GM21825 (cell line): ENCODE results near the gene SLC1A1.

Experiments
- ATAC-seq: cut with Tn5 transposase; IDR thresholded peaks from one replicate; pipeline ENCODE4 v1.9.1; 2021; ENCODE audit warnings: mild to moderate bottlenecking, moderate library complexity; ENCODE audit not compliant: unreplicated experiment

The SLC1A1 gene

GRCh38 chr9:4489919-4490704, at the start of gene SLC1A1:
Gene SLC1A1 (plus strand): TSS chr9:4490468. CDS start chr9:4490680, 212 bp downstream.
- ATAC-seq: peak; percentile 66

GRCh38 chr9:4442806-4443205, 47.5 kb upstream of the SLC1A1 start:
- no peak for ATAC-seq

DNA sequence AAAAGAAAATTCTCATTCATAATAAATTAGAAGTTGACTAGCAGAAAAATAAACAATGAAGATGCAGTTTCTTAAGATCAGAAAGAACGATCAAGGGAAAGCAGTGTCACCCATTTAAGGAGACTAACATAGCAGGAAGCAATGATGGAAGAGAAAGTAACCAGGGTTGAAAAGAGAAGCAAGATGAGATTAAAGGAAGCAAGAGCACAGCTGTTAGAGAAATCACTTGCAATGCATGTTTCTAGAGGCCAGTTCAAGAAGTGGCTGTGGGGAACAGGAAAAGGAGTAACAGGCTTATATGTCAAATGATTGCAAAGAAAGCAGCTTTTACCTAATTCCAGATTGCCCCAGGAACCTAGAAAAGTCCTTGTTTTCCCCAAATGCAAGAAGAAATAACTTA, 46.8 kb upstream of the SLC1A1 start:
- no peak for ATAC-seq

GRCh38 chr9:4461437-4461836, 28.8 kb upstream of the SLC1A1 start:
- no peak for ATAC-seq

- ATAC-seq: no peak
Observed at GRCh38 chr9:4463824-4464223, 26.4 kb upstream of the SLC1A1 start.

DNA sequence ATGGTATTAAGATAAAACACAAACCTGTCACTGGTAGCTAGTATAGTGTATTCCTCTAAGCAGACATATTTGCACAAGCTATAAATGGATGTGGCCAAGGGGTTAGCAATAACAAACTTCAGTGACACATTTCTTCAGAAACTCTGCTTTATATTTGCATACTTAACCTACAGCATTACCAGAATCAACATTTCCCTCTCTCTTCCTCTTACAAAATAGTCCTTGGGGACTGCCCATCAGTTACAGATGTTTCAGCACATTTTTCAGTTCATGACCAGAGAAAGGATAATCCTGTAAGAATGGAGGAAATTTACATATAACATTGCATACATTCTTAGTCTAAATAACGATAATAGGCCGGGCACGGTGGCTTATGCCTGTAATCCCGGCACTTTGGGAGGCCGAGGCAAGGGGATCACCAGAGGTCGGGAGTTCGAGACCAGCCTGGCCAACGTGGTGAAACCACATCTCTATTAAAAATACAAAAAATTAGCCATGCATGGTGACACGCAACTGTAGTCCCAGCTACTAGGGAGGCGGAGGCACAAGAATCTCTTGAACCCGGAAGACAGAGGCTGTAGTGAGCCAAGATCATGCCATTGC, 25.3 kb upstream of the SLC1A1 start:
- ATAC-seq: peak; percentile 97

GRCh38 chr9:4465910-4466309, 24.4 kb upstream of the SLC1A1 start:
- ATAC-seq: no peak

DNA sequence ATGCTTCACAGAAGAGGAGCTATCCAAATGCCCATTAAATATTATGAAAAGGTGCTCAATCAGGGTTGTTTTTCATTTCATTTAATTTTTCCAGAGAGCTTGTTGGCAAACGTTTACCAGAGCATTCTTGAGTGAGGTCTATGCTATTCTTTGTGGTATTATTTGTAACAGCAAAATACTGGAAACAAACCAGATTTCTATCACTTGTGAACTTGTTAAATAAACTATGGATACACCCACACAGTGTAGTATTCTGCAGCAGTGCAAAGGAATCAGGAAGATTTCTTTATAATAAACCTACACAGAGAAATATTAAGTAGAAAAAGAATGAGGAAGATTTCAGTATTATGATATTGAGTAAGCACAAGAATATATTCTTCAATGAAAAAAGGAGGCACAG, 15.0 kb upstream of the SLC1A1 start:
- no peak for ATAC-seq

DNA sequence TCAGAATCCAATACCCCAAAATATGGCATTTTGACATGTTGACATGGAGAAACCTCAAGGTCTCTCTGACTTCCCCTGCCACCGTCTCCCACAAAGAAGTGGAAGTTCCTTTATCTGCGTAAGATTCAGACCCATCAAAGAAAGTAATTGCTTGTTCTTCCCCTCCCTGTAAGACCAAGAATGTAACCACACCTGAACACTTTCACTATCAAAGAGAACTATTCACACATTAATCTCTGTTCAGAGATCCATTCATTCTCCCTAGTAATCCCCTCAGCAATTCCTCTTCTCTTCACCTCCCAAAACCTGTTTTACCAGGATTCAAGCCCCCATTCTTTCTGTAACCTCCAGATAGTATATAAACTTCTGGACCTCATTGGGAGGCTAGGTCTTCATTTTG, 4.1 kb upstream of the SLC1A1 start:
- no peak for ATAC-seq

GRCh38 chr9:4489562-4489918, 728 bp upstream of the SLC1A1 start:
- peak; percentile 1 for ATAC-seq

DNA sequence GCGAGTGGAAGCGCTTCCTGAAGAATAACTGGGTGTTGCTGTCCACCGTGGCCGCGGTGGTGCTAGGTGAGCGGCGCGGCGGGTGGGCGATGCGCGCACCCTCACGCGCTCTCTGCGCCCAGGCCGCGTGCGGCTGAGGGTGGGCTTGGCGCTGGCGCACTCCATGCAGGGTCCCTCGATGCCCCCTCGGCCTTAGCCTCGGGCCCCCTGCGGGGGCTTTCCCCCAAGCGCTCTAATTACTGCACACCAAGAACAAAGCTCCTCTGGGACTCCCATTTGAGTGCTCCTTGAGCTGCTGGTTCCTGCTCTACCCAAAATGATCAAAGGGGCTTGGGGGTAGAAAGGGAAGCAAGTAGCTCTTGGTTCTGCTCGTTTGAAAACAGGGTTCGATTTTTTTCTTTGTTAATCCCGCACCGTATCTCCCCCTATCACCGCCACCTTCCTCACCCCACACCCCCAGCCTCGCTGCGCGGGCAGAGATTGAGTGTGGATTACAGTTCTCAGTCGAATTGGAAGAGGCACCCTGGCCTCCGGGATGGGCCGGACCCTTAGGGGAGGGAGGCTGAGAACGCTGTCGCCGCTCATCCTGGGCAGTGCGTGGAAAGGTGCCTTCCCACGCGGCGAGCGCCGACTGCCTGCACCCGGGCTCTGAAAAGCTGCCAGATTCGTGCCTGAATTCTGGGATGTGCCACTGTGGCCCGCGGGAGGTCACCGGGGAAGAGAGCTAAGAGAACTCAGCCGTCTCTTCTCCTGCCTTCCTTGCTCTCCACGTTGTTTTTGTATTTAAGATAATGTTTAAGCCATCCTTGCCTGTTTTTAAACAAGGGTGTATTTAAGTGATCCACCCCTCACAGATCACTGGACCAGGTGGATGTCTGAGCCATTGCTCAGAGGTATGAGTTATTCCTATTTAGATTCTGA, 697 bp downstream of the SLC1A1 start:
- ATAC-seq: no peak

DNA sequence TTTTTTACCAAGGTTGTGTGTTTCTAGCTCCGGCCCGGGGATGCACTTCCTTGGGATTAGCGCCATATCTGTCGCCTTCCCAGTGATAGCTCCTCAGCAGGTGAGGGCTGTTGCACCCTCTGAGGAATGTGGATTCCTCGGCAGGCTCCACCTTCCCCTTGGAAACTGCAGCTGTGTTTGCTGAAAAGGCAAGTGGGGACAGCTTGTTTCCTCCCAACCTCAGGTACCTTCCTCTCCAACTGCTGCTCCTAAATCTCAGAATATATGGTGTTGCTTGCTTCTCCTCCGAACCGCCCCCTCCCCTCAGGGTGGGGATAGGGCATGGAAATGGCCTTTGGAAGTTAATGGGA, 1.3 kb downstream of the SLC1A1 start:
- ATAC-seq: no peak

- ATAC-seq: no peak
Observed at GRCh38 chr9:4494332-4494731, 4.1 kb downstream of the SLC1A1 start.

DNA sequence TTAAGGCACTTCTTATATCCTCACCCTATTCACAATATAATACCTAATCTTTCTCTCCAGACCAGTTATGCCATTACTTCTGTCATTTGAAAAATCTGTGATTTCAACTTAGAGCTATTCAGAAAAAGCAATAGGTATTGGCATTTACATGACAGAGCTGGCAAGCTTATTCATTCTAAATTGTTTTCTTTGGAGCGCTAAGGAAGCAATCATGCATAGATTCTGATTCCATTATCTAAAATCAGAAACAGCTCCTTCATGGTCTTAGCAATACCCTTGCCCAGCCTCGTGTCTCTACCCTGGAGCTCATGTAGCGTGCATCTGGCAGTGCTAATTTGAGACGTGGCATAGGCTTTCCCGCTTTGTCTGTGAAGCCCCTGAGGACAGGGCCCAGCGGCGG, 4.5 kb downstream of the SLC1A1 start:
- no peak for ATAC-seq

- ATAC-seq: no peak
Observed at GRCh38 chr9:4495537-4495936, 5.3 kb downstream of the SLC1A1 start.

DNA sequence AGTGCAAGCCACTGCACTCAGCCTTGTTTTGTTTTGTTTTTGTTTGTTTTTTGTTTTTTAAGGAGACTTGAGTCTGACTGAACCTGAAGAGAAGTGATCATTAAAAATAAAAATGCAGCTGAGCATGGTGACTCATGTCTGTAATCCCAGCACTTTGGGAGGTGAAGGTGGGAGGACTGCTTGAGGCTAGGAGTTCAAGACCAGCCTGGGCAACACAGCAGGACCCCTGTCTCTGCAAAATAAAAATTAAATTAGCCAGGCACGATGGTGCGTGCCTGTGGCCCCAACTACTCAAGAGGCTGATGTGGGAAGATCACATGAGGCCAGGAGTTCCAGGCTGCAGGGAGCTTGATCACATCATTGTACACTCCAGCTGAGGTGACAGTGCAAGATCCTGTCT, 6.2 kb downstream of the SLC1A1 start:
- no peak for ATAC-seq

DNA sequence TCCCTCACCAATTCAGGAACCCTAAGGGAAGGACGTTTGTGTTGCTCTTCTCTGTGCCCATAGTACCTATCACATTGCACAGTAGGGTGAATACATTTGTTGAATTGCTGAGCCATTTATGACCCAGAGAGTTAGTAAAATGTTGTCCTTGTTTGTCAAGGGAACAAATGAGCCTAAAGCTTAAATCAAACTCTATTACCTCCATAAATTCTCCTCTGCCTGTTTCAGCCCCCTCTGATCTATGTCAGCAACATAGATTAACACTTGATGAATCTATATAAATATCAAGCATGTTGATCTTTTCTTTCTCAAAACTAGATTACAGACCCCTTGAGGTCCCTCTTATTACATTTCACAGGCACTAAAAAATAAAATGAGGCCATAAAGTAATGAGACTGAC, 7.1 kb downstream of the SLC1A1 start:
- ATAC-seq: no peak

DNA sequence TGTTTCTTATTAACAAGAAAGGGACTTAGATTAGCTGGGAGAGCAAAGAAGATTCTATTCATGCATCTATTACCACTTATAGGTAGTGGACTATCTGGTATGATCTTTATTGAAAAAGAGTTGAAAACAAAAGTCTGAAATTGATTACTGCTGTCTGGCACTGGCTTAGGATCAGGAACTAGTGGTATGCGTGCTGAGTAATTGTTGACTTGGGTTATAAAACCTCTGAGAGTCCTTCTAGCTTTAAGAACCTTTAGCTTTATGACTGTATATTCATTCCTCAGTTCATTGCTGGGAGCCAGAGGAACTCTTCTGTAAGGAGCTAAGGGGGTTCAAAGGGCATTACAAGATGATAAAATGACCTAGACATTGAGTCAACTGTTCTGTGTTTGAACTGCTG, 7.6 kb downstream of the SLC1A1 start:
- no peak for ATAC-seq

DNA sequence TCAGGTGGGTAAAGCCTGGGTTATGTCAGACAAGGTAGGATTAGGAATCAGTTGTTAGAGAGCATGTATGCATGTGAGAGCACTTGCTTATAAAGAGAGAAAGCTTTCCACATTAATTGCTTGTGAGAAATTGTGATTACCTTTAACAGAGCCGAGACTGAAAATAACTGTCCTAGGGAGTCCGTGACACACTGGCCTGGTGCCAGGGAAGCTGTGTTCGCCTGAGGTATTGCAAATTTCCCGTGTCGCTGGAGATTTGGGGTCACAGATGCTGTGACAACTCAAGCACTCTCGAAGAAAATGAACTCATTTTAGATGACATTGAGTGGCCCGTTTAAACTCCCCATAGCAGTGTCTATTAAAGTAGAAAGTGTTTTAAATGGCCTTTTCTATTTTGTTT, 9.6 kb downstream of the SLC1A1 start:
- no peak for ATAC-seq

DNA sequence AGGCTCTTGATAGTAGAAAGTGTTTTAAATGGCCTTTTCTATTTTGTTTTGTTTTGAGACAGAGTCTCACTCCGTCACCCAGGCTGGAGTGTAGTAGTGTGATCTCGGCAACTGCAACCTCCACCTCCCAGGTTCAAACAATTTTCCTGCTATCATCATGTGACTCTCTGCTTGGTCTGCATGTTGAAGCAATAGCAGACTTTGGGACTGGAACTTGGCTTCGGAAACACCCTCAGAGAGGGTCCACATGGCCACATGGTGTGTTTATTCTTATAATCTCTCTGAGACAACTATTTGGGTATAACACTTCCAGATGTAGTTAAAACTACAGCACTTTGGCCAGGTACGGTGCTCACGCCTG, 10.9 kb downstream of the SLC1A1 start:
- ATAC-seq: no peak

- ATAC-seq: no peak
Observed at GRCh38 chr9:4502444-4502843, 12.2 kb downstream of the SLC1A1 start.

- no peak for ATAC-seq
Observed at GRCh38 chr9:4503103-4503502, 12.8 kb downstream of the SLC1A1 start.
